Activated CD4-positive, alpha-beta memory T cell treated with anti-CD3 and anti-CD28 coated beads for 36 hours (primary cell): ENCODE measurements around the gene TMIGD1. TPM values are rescaled to one million over a fixed set of nuclear protein-coding genes. Genes with fewer than 3 reads are reported as not detected.
A peak's percentile ranks its signal among the peaks of the same experiment; 100 is the strongest.

Experiments used
- CTCF ChIA-PET: fragments of 350-600 bp; sonication (Branson Sonifier 250); formaldehyde crosslinking; loops from one replicate; lab custom pipeline; 2021; ENCODE audit warnings: antibody characterized with exemption, inconsistent platforms; lab: Charles Lee
- POLR2A ChIA-PET: fragments of 350-600 bp; sonication (Branson Sonifier 250); formaldehyde crosslinking; loops from one replicate; lab custom pipeline; 2021; ENCODE audit warnings: antibody characterized with exemption; lab: Charles Lee
- DNase-seq: peaks from one replicate; pipeline ENCODE4 v3.0.0-alpha.2; 2020
- H3K27ac Mint-ChIP-seq: one replicate; pipeline ENCODE4 v1.8.0; 2021; ENCODE audit warnings: mixed read lengths
- H3K27me3 Mint-ChIP-seq: one replicate; pipeline ENCODE4 v1.8.0; 2021; ENCODE audit warnings: mixed read lengths
- H3K36me3 Mint-ChIP-seq: one replicate; pipeline ENCODE4 v1.8.0; 2021; ENCODE audit warnings: mixed read lengths
- H3K4me1 Mint-ChIP-seq: one replicate; pipeline ENCODE4 v1.8.0; 2021; ENCODE audit warnings: low read depth, mixed read lengths
- H3K4me3 Mint-ChIP-seq: one replicate; pipeline ENCODE4 v1.8.0; 2021; ENCODE audit warnings: mild to moderate bottlenecking, mixed read lengths
- H3K9me3 Mint-ChIP-seq: one replicate; pipeline ENCODE4 v1.8.0; 2021; ENCODE audit warnings: mixed read lengths
- intact Hi-C: fragments of 100-400 bp; cut with micrococcal nuclease; formaldehyde crosslinking; loops from one replicate; pipeline ENCODE4 v1.15.1; 2023
- total RNA-seq, 2 experiments: library from RNA; stranded (reverse); gene quantifications; one replicate each; pipeline ENCODE4 v1.2.3, GENCODE V29; 2021

TMIGD1 gene, protein sequence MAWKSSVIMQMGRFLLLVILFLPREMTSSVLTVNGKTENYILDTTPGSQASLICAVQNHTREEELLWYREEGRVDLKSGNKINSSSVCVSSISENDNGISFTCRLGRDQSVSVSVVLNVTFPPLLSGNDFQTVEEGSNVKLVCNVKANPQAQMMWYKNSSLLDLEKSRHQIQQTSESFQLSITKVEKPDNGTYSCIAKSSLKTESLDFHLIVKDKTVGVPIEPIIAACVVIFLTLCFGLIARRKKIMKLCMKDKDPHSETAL
- total RNA-seq: not detected

DNA sequence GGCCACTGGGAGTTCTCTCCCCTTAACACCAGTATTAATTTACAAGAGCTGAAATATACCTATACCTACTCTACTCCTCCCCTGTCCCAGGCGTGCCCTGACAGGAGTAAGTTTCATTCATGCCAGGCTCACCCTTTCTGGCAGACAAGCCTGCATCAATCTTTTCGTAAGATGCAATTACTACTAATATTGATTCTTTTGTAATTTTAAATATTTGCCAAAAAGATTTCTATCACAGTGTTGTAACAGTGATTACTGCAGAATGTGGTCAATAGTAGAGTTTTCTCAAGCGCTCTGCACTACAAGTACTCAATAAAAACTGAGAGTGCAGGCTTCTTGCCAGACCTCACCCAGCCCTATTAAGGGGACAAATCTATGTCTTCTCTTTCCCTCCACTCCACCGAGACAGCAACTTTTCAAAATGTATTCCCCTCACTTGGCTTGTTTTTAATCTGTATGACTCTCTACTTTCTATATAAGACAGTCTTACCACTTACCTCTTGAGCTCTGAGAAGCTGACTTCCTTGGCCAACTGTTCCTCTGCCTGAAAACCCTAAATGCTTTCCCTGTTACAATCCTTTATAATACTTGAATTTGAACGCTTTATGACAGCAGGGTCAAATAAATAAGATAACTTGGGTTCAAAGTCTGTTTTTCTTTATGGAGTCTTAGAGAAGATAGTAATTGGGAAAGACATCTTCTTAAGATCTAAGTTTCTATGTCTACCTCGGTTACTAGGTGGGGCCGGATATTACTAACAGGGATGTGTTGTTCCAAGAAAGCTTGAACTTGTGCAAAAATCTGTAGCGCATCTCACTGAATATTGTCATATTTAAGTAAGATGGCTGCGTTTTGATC is at the start of gene TMIGD1:
TSS of gene TMIGD1 (minus strand) at position 555 of the 858 bp plus-strand sequence. CDS start 1,924 bp downstream, outside the sequence.
- intact Hi-C loops: loop anchor here (2.0 to 10.0 kb wide), 2 partner anchors 39 to 99 kb away; partner anchors contain the start of gene SLC6A4
- Mint-ChIP-seq H3K4me3 (no peak within 1 kb of the TSS), H3K36me3 (peaks cover 2% of the 10 kb centered on the region), H3K27ac (peak within 1 kb of the TSS; percentile 84), H3K27me3 (no peaks in the 10 kb centered on the region), H3K9me3 (no peaks in the 10 kb centered on the region), H3K4me1 (peaks cover 49% of the 10 kb centered on the region)
- no peak for DNase-seq
- ChIA-PET CTCF (interaction anchor here (0.9 to 10.6 kb wide), 7 partner anchors 10 to 229 kb away, joined by 3 to 137 read pairs (median 8); partner anchors contain the start of gene BLMH), POLR2A (no interaction called here)

DNA sequence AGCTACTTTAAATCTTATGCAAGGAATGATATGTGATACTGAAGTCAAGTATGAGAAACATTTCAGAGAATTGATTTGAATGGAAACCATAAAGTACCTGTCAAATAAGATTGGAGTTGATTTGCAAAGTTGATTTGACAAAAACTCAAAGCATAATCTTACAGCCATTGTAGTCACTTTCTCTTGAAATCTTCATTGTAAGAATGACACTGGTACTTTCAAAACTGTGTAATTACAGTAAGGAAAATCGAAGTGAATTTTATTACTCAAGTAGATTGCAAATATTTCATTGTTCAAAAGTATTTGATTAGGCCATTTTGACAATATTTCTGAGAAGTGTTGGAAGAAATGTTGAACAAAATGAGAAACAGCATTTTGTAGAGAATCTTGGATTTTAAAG is 48.5 kb upstream of the TMIGD1 start:
- ChIA-PET POLR2A (no interaction called here), CTCF (interaction anchor here (2.1 kb wide), 1 partner anchor 46 kb away, joined by 12 read pairs; no protein-coding TSS in a partner anchor)
- H3K4me3 Mint-ChIP-seq: no peak overlapping the region
- H3K27me3 Mint-ChIP-seq: no peaks in the 10 kb centered on the region
- DNase-seq: no peak
- peaks cover 47% of the 10 kb centered on the region for H3K4me1 Mint-ChIP-seq
- peaks cover 15% of the 10 kb centered on the region for H3K36me3 Mint-ChIP-seq
- H3K9me3 Mint-ChIP-seq: no peaks in the 10 kb centered on the region
- no peak overlapping the region for H3K27ac Mint-ChIP-seq
- intact Hi-C loops: no loop called here

DNA sequence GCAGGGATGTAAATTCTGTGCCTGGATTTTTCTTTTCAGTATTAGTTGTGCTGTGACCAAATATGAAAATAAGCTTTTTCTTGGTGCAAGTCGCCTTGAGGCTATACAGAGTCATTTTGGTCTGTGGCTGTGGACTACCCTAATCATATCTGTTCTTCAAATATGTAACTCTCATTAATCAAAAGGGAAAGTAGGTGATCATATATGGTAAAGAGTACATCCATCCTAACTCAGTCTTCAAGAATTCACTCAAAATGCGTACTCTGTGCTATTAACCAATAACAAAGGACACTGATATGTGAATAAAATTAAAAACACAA is 47.4 kb upstream of the TMIGD1 start:
- peaks cover 13% of the 10 kb centered on the region for H3K36me3 Mint-ChIP-seq
- no peak overlapping the region for H3K27ac Mint-ChIP-seq
- H3K9me3 Mint-ChIP-seq: no peaks in the 10 kb centered on the region
- intact Hi-C loops: no loop called here
- H3K4me3 Mint-ChIP-seq: peak overlapping the region; percentile 82
- CTCF ChIA-PET: interaction anchor here (0.8 to 3.0 kb wide), 6 partner anchors 36 to 95 kb away, joined by 3 to 15 read pairs (median 8); partner anchors contain the start of gene TMIGD1
- DNase-seq: no peak
- no peaks in the 10 kb centered on the region for H3K27me3 Mint-ChIP-seq
- H3K4me1 Mint-ChIP-seq: peaks cover 58% of the 10 kb centered on the region
- POLR2A ChIA-PET: interaction anchor here (0.6 to 1.2 kb wide), 2 partner anchors 90 to 1124 kb away, joined by 3 to 7 read pairs; partner anchors contain the start of gene BLMH

GRCh38 chr17:30380643-30381339 is 46.9 kb upstream of the TMIGD1 start:
- H3K4me3 Mint-ChIP-seq: peak overlapping the region; percentile 82
- ChIA-PET POLR2A (interaction anchor here (0.6 to 1.2 kb wide), 4 partner anchors 33 to 1123 kb away, joined by 3 to 7 read pairs (median 3); partner anchors contain the start of gene BLMH), CTCF (interaction anchor here (0.6 to 3.0 kb wide), 8 partner anchors 13 to 276 kb away, joined by 3 to 15 read pairs (median 6); partner anchors contain the start of gene TMIGD1)
- H3K27me3 Mint-ChIP-seq: no peaks in the 10 kb centered on the region
- H3K36me3 Mint-ChIP-seq: peaks cover 10% of the 10 kb centered on the region
- H3K27ac Mint-ChIP-seq: no peak overlapping the region
- no peak for DNase-seq
- H3K4me1 Mint-ChIP-seq: peaks cover 62% of the 10 kb centered on the region
- no peaks in the 10 kb centered on the region for H3K9me3 Mint-ChIP-seq
- intact Hi-C loops: no loop called here

DNA sequence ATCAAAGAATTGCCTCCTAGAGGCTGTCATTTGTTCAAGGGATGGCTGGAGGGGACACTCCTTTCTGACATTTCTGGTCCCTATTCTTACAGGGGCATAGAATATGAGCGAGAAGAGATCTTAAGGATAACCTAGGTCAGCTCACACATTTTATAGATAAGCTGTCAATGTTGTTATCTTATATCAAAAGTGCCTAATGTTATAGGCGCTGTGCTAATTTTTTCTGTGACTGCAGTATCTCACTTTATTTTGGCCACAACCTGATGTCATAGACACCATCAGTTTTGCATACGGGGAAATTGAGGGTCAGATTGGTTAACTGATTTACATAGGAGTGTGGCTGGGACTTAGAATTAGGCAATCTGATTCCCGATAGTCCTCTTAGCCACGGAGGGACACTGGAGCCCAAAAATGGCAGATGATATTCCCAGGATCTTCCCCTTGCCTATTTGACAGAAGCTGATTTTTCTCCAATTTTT is 46.1 kb upstream of the TMIGD1 start:
- Mint-ChIP-seq H3K27me3 (no peaks in the 10 kb centered on the region), H3K36me3 (peaks cover 3% of the 10 kb centered on the region), H3K27ac (peak overlapping the region; percentile 47), H3K4me1 (peaks cover 64% of the 10 kb centered on the region), H3K4me3 (peak overlapping the region; percentile 82), H3K9me3 (no peaks in the 10 kb centered on the region)
- ChIA-PET CTCF (interaction anchor here (0.6 to 3.0 kb wide), 8 partner anchors 14 to 275 kb away, joined by 3 to 15 read pairs (median 6); no protein-coding TSS in a partner anchor), POLR2A (interaction anchor here (0.8 to 1.7 kb wide), 4 partner anchors 9 to 35 kb away, joined by 3 to 9 read pairs (median 3); no protein-coding TSS in a partner anchor)
- intact Hi-C loops: loop anchor here (2.0 to 10.0 kb wide), 2 partner anchors 97 to 335 kb away; partner anchors contain the start of gene GOSR1
- no peak for DNase-seq

DNA sequence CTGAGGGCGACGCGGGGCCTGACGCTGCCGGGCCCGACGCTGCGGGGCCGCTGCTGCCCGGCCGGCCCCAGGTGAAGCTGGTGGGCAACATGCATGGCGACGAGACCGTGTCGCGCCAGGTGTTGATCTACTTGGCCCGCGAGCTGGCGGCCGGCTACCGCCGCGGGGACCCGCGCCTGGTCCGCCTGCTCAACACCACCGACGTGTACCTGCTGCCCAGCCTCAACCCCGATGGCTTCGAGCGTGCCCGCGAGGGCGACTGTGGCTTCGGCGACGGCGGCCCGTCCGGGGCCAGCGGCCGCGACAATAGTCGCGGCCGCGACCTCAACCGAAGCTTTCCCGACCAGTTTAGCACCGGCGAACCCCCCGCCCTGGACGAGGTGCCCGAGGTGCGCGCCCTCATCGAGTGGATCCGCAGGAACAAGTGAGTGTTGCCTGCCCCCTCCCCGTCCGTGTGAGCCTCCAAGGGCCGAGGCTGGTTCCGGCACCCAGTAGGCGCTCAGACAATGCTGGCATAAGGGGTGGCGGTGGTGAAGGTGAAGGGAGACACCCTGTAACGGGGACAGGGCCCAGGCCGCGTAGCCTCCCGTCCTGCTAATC is 45.5 kb upstream of the TMIGD1 start:
- Mint-ChIP-seq H3K27me3 (no peaks in the 10 kb centered on the region), H3K9me3 (no peaks in the 10 kb centered on the region), H3K4me1 (peaks cover 64% of the 10 kb centered on the region), H3K4me3 (peak overlapping the region; percentile 82), H3K27ac (peak overlapping the region; percentile 47), H3K36me3 (peaks cover 2% of the 10 kb centered on the region)
- intact Hi-C loops: loop anchor here (2.0 to 10.0 kb wide), 2 partner anchors 97 to 335 kb away; partner anchors contain the start of gene GOSR1
- ChIA-PET CTCF (interaction anchor here (0.9 to 3.0 kb wide), 5 partner anchors 34 to 275 kb away, joined by 3 to 15 read pairs (median 6); no protein-coding TSS in a partner anchor), POLR2A (interaction anchor here (0.7 to 1.7 kb wide), 5 partner anchors 9 to 88 kb away, joined by 3 to 9 read pairs (median 3); partner anchors contain the start of gene BLMH)
- DNase-seq: peak; percentile 46

GRCh38 chr17:30378825-30379302 is 45.0 kb upstream of the TMIGD1 start, which contains the start of gene CPD:
TSS of gene CPD (plus strand) at chr17:30378927. CDS start at chr17:30378981, 54 bp downstream.
- POLR2A ChIA-PET: interaction anchor here (0.7 to 1.7 kb wide), 3 partner anchors 15 to 87 kb away, joined by 3 to 9 read pairs (median 4); partner anchors contain the start of gene BLMH
- peak within 1 kb of the TSS; percentile 75 for H3K27ac Mint-ChIP-seq
- no peaks in the 10 kb centered on the region for H3K9me3 Mint-ChIP-seq
- intact Hi-C loops: loop anchor here (1.0 to 10.0 kb wide), 4 partner anchors 15 to 336 kb away; partner anchors contain the start of gene GOSR1
- H3K36me3 Mint-ChIP-seq: peaks cover 2% of the 10 kb centered on the region
- DNase-seq: peak; percentile 98
- CTCF ChIA-PET: interaction anchor here (0.9 to 3.0 kb wide), 5 partner anchors 38 to 274 kb away, joined by 3 to 15 read pairs (median 5); no protein-coding TSS in a partner anchor
- peak within 1 kb of the TSS; percentile 82 for H3K4me3 Mint-ChIP-seq
- H3K4me1 Mint-ChIP-seq: peaks cover 65% of the 10 kb centered on the region
- no peaks in the 10 kb centered on the region for H3K27me3 Mint-ChIP-seq

DNA sequence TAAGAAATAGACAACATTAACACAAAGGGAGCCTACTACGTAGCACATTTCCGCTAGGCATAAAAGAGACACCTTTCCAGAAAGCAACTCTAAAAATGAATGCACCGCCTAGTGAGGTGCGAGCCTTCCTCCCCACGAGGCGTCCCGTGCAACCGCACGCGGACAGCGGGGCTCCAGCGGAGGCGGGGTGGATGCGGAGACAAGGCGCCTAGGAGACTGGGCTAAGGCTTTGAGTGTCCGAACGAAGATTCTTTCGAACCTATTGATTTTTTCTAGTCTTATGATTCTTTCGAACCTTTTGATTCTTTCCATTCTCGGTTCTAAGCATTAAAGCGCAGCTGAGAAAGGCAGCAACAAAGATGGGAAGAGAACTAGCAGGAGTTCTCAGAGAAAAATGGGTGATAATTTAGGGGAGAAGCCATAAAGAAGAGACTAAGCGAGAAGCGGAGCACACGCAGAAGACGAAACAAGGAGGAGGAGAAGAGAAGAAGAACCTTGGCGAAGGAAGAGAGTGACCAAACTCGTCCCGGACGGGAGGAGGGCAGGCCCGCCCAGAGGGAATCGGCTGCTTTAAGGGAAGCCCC is 44.5 kb upstream of the TMIGD1 start:
- H3K4me3 Mint-ChIP-seq: peak overlapping the region; percentile 72
- ChIA-PET POLR2A (interaction anchor here (0.7 to 1.7 kb wide), 5 partner anchors 14 to 55 kb away, joined by 3 to 9 read pairs (median 4); no protein-coding TSS in a partner anchor), CTCF (interaction anchor here (1.4 to 1.9 kb wide), 4 partner anchors 39 to 274 kb away, joined by 3 to 7 read pairs (median 6); no protein-coding TSS in a partner anchor)
- H3K4me1 Mint-ChIP-seq: peaks cover 64% of the 10 kb centered on the region
- intact Hi-C loops: loop anchor here (1.0 to 10.0 kb wide), 4 partner anchors 14 to 336 kb away; partner anchors contain the start of gene GOSR1
- DNase-seq: peak; percentile 80
- peaks cover 2% of the 10 kb centered on the region for H3K36me3 Mint-ChIP-seq
- no peaks in the 10 kb centered on the region for H3K27me3 Mint-ChIP-seq
- no peaks in the 10 kb centered on the region for H3K9me3 Mint-ChIP-seq
- H3K27ac Mint-ChIP-seq: peak overlapping the region; percentile 75

GRCh38 chr17:30377574-30378240 is 43.9 kb upstream of the TMIGD1 start:
- no peaks in the 10 kb centered on the region for H3K27me3 Mint-ChIP-seq
- peak overlapping the region; percentile 75 for H3K27ac Mint-ChIP-seq
- intact Hi-C loops: loop anchor here (1.0 to 10.0 kb wide), 4 partner anchors 13 to 337 kb away; partner anchors contain the start of gene GOSR1
- H3K9me3 Mint-ChIP-seq: no peaks in the 10 kb centered on the region
- CTCF ChIA-PET: interaction anchor here (1.0 to 1.9 kb wide), 6 partner anchors 9 to 273 kb away, joined by 3 to 7 read pairs (median 4); partner anchors contain the start of gene BLMH
- no peak for DNase-seq
- peaks cover 65% of the 10 kb centered on the region for H3K4me1 Mint-ChIP-seq
- peaks cover 2% of the 10 kb centered on the region for H3K36me3 Mint-ChIP-seq
- peak overlapping the region; percentile 72 for H3K4me3 Mint-ChIP-seq
- POLR2A ChIA-PET: interaction anchor here (0.7 to 1.4 kb wide), 3 partner anchors 14 to 50 kb away, joined by 3 to 4 read pairs (median 4); no protein-coding TSS in a partner anchor
